ENCODE results near the gene PACRG.
A peak's percentile ranks its signal among the peaks of the same experiment; 100 is the strongest.

The PACRG gene

DNA sequence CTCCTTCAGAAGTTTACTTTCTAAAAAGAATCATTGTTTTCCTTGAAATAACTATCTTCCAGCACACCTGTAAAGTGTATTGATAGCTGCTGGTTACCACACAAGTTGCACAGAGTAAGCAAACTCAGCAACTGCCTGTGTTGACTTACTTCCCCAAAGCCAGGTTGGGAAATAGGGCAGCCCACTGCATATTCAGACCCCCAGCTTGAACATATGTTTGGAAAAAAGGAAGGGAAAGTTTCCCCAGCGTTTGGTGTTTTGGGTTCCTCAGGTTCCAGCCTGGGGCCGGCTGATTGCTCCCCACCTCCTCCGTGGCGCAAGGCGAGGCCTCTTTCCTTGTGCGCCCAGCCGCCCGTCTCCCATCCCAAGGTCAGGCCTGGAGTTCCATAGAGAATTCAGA is 616.6 kb downstream of the PACRG start:
- no peaks in the 10 kb centered on the region for H3K9me3 ChIP-seq
- DNase-seq: no peak
- H3K27me3 ChIP-seq: no peaks in the 10 kb centered on the region
- H3K27ac ChIP-seq: no peak overlapping the region
- H3K4me1 ChIP-seq: peaks cover 0 to 13% (median 5%) of the 10 kb centered on the region in 4 donors
- H3K36me3 ChIP-seq: no peaks in the 10 kb centered on the region
- no peak overlapping the region for H3K4me3 ChIP-seq
- intact Hi-C loops (cut with DNase I; ENCODE audit: low total_unique reads): no loop called here
- TF ChIP-seq, protein P1, sequence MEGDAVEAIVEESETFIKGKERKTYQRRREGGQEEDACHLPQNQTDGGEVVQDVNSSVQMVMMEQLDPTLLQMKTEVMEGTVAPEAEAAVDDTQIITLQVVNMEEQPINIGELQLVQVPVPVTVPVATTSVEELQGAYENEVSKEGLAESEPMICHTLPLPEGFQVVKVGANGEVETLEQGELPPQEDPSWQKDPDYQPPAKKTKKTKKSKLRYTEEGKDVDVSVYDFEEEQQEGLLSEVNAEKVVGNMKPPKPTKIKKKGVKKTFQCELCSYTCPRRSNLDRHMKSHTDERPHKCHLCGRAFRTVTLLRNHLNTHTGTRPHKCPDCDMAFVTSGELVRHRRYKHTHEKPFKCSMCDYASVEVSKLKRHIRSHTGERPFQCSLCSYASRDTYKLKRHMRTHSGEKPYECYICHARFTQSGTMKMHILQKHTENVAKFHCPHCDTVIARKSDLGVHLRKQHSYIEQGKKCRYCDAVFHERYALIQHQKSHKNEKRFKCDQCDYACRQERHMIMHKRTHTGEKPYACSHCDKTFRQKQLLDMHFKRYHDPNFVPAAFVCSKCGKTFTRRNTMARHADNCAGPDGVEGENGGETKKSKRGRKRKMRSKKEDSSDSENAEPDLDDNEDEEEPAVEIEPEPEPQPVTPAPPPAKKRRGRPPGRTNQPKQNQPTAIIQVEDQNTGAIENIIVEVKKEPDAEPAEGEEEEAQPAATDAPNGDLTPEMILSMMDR (IDR thresholded peaks at IDR 0.05): no peak

DNA sequence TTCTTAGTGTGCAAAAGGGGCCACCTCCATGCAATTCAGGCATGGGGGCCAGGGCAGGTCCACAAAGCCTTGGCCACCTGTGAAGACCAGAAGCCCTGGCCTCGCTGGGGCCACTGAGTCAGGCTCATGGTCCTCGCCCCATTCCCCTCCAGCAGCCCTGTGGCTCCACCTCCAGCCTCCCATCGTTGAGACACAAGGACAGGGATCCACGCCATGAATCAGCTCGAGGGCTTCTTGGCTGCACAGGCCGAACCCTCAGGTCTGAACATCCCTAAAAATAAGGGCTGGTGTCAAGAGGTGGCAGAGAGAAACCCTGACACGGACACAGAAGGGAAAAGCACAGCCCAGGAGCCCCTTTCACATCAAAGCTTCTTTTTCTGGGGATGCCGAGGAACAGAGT is 618.2 kb downstream of the PACRG start:
- peaks cover 0 to 11% (median 5%) of the 10 kb centered on the region in 4 donors for H3K4me1 ChIP-seq
- H3K9me3 ChIP-seq: no peaks in the 10 kb centered on the region
- TF ChIP-seq, protein P1 (IDR thresholded peaks at IDR 0.05): no peak
- no peaks in the 10 kb centered on the region for H3K36me3 ChIP-seq
- DNase-seq: no peak
- no peak overlapping the region for H3K4me3 ChIP-seq
- intact Hi-C loops (cut with DNase I; ENCODE audit: low total_unique reads): no loop called here
- H3K27me3 ChIP-seq: no peaks in the 10 kb centered on the region
- no peak overlapping the region for H3K27ac ChIP-seq

DNA sequence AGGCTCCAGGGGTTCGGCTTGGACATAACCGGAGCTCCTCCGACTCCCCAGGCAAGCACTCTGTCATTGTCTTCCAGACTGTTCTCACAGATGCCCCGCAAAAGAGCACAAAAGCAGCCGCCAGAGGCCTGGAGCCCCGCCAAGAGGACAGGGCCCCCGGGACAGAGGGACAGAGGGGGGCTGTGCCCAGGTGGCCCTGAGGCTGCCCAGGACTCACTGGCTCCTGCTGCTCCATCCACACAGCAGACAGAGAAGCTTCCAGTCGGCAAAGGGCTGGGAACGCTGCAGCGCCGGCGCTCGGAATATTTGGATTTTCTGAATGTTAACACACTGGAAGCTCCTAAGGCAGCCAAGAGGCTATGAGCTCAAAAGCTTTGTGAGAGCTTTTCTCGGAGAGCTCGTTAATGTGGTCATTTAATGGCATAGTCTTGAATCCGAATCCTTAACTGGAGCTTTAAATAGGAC is 618.8 kb downstream of the PACRG start:
- H3K4me1 ChIP-seq: peaks cover 0 to 11% (median 5%) of the 10 kb centered on the region in 4 donors
- no peaks in the 10 kb centered on the region for H3K36me3 ChIP-seq
- DNase-seq: no peak
- H3K9me3 ChIP-seq: no peaks in the 10 kb centered on the region
- TF ChIP-seq, protein P1 (IDR thresholded peaks at IDR 0.05): no peak
- intact Hi-C loops (cut with DNase I; ENCODE audit: low total_unique reads): no loop called here
- H3K27me3 ChIP-seq: no peaks in the 10 kb centered on the region
- H3K27ac ChIP-seq: peak overlapping the region in 1 of 2 donors; percentile 44
- peak overlapping the region; percentile 7 to 34 for H3K4me3 ChIP-seq

DNA sequence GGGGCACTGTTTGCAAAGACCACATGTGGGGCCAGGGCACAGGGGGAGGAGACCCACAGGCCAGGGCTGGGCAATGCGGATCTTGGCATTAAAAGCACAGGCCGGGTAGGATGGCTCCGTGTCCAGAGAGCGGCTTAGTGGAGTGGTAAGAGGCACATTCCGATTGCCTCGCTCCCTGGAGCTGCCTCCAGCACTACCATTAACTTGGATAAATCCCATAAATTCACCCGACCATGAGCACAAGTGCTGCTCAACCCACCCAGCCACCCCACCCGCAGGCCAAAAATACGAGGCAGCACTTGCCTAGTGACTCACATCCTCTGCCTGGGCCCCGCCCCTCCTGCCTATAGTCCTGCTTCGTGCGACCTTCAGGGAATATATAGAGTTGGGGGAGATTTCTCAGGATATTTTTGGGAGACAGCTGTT is 619.3 kb downstream of the PACRG start:
- no peak for DNase-seq
- peaks cover 0 to 11% (median 5%) of the 10 kb centered on the region in 4 donors for H3K4me1 ChIP-seq
- H3K27me3 ChIP-seq: no peaks in the 10 kb centered on the region
- TF ChIP-seq, protein P1 (IDR thresholded peaks at IDR 0.05): no peak
- no peaks in the 10 kb centered on the region for H3K9me3 ChIP-seq
- intact Hi-C loops (cut with DNase I; ENCODE audit: low total_unique reads): no loop called here
- peak overlapping the region; percentile 7 to 34 for H3K4me3 ChIP-seq
- no peaks in the 10 kb centered on the region for H3K36me3 ChIP-seq
- peak overlapping the region in 1 of 2 donors; percentile 44 for H3K27ac ChIP-seq

DNA sequence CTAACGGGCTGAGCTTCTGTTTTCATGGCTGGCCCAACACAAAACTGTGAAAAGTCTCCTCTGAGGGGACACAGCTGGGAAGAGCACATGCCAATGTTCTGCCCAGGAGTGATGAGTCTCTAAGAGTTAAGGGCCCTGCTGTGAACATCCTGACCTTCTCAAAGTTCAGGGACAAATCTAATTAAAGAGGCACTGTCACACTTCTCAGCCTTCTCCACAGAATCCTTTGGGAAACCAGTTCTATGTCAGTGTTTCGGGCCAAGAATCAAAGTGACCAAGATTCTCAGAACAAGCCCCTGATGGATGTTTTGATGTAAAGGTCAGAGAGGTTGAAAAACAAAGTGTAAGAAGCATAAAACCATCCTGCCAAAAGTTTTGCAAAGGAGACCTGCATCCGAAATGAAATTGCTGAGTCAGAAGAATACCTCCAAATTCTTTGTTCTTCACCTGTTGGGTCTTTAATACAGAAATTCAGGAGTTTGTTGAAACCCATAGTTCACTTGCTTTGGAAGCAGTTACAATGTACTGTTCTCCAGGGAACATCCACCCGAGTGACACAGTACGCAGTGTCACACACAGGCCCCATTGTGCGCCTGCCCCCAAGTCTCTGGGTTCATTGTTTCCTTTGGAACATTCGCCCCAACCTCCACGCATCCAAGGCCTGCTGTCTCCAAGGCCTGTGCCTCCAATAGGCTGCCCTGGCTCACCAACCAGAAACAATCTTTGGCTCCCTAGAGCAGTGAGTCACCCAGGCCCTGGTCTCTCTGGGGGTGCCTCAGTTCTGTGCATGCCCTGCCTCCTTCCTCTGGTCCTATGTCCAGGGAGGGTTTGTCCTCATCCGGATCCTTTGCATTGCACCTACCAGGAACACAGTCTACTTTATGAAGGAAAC is 621.3 kb downstream of the PACRG start:
- no peak for DNase-seq
- H3K4me3 ChIP-seq: no peak overlapping the region
- no peaks in the 10 kb centered on the region for H3K27me3 ChIP-seq
- H3K4me1 ChIP-seq: peaks cover 0 to 11% (median 5%) of the 10 kb centered on the region in 4 donors
- intact Hi-C loops (cut with DNase I; ENCODE audit: low total_unique reads): no loop called here
- no peaks in the 10 kb centered on the region for H3K9me3 ChIP-seq
- no peaks in the 10 kb centered on the region for H3K36me3 ChIP-seq
- no peak overlapping the region for H3K27ac ChIP-seq
- TF ChIP-seq, protein P1 (IDR thresholded peaks at IDR 0.05): no peak
